Stimulated activated CD8-positive, alpha-beta memory T cell treated with anti-CD3 and anti-CD28 coated beads, Interleukin-15, amount 100 ng/mL, for 1 hour (primary cell): Measurements from ENCODE around the gene MXRA7.
"Not testable (repeated sequence)": the region's sequence is repeated elsewhere in the genome, so short reads cannot be mapped to it uniquely, and the experiment has no call there.

Source experiments
- DNase-seq: peaks from one replicate; pipeline ENCODE4 v3.0.0-alpha.2; 2020; ENCODE audit warnings: low read depth

Gene MXRA7

GRCh38 chr17:76643553-76644148 lies 67.1 kb downstream of the MXRA7 start, which contains the start of gene ST6GALNAC1:
ST6GALNAC1 (minus strand) TSS chr17:76643757; CDS start chr17:76643638, 119 bp downstream.
- no peak for DNase-seq

- DNase-seq, result no peak
These were observed 67.8 kb downstream of the MXRA7 start for GRCh38 chr17:76642994-76643393.

GRCh38 chr17:76642032-76642561 lies 68.7 kb downstream of the MXRA7 start:
- no peak for DNase-seq

GRCh38 chr17:76641501-76641900 lies 69.3 kb downstream of the MXRA7 start:
- DNase-seq, result no peak

GRCh38 chr17:76640550-76641380 lies 70.0 kb downstream of the MXRA7 start:
- DNase-seq, result no peak

- no peak for DNase-seq
These were observed 72.5 kb downstream of the MXRA7 start for GRCh38 chr17:76638263-76638662.

- not testable (repeated sequence) for DNase-seq
These were observed 74.1 kb downstream of the MXRA7 start for GRCh38 chr17:76636486-76637206.

- no peak for DNase-seq
These were observed 75.0 kb downstream of the MXRA7 start for GRCh38 chr17:76635659-76636360.

GRCh38 chr17:76635039-76635438 lies 75.7 kb downstream of the MXRA7 start:
- no peak for DNase-seq

GRCh38 chr17:76633628-76634328 lies 77.0 kb downstream of the MXRA7 start:
- DNase-seq, result no peak

- DNase-seq, result no peak
These were observed 78.8 kb downstream of the MXRA7 start for GRCh38 chr17:76631821-76632565.

GRCh38 chr17:76630151-76630550 lies 80.6 kb downstream of the MXRA7 start:
- DNase-seq, result no peak
